GM18499 (cell line): ENCODE data around the gene IRF2BPL.

Source experiments
- ATAC-seq: cut with Tn5 transposase; IDR thresholded peaks from one replicate; pipeline ENCODE4 v1.9.1; 2021; ENCODE audit warnings: moderate number of reproducible peaks; ENCODE audit not compliant: insufficient read depth, unreplicated experiment

IRF2BPL gene

GRCh38 chr14:77014734-77015133 lies 13.8 kb downstream of the IRF2BPL start:
- ATAC-seq: no peak

GRCh38 chr14:77014004-77014604 lies 14.4 kb downstream of the IRF2BPL start:
- no peak for ATAC-seq

- ATAC-seq: no peak
Observed at GRCh38 chr14:77012193-77012765, 16.2 kb downstream of the IRF2BPL start.

GRCh38 chr14:77011245-77011644 lies 17.3 kb downstream of the IRF2BPL start:
- ATAC-seq: no peak

- no peak for ATAC-seq
Observed at GRCh38 chr14:77009014-77009413, 19.5 kb downstream of the IRF2BPL start.

- ATAC-seq: no peak
Observed at GRCh38 chr14:77008541-77008940, 20.0 kb downstream of the IRF2BPL start.

- ATAC-seq: no peak
Observed at GRCh38 chr14:77007975-77008421, 20.5 kb downstream of the IRF2BPL start.

GRCh38 chr14:77007183-77007974 lies 21.1 kb downstream of the IRF2BPL start:
- ATAC-seq: no peak

- ATAC-seq: no peak
Observed at GRCh38 chr14:77006132-77006531, 22.4 kb downstream of the IRF2BPL start.

GRCh38 chr14:77005559-77005958 lies 22.9 kb downstream of the IRF2BPL start:
- ATAC-seq: no peak

- no peak for ATAC-seq
Observed at GRCh38 chr14:77004711-77005460, 23.6 kb downstream of the IRF2BPL start.

- no peak for ATAC-seq
Observed at GRCh38 chr14:77003960-77004710, 24.4 kb downstream of the IRF2BPL start.

- ATAC-seq: no peak
Observed at GRCh38 chr14:77002889-77003288, 25.6 kb downstream of the IRF2BPL start.

- ATAC-seq: no peak
Observed at GRCh38 chr14:77002335-77002734, 26.2 kb downstream of the IRF2BPL start.

GRCh38 chr14:77000340-77001270 lies 27.9 kb downstream of the IRF2BPL start:
- ATAC-seq: no peak

- no peak for ATAC-seq
Observed at GRCh38 chr14:76998910-76999309, 29.6 kb downstream of the IRF2BPL start.

- ATAC-seq: no peak
Observed at GRCh38 chr14:76997257-76997970, 31.1 kb downstream of the IRF2BPL start.

- no peak for ATAC-seq
Observed at GRCh38 chr14:76996563-76997146, 31.9 kb downstream of the IRF2BPL start.
